K562 (cell line): Measurements from ENCODE around the gene CEL. TPM values are rescaled to one million over a fixed set of nuclear protein-coding genes. Genes with fewer than 3 reads are reported as not detected.
A peak's percentile ranks its signal among the peaks of the same experiment; 100 is the strongest.

Experiments used
- ARNT ChIP-seq, 2 experiments: fragments of 450-650 bp; IDR thresholded peaks; 2 replicates each; pipeline ENCODE4 v1.6.1; 2016; ENCODE audit warnings: mild to moderate bottlenecking in 1 of 2
- CBX3 ChIP-seq, 2 experiments: IDR thresholded peaks; 1 replicate in 1 of 2; 2 replicates in 1 of 2; pipeline ENCODE4 v1.6.1; 2012; ENCODE audit warnings: inconsistent platforms in 2 of 2, low read length in 2 of 2, borderline replicate concordance in 1 of 2, control low read depth in 1 of 2
- CBX8 ChIP-seq: fragments of 200-600 bp; sonication (generic); IDR thresholded peaks from 2 replicates; pipeline ENCODE4 v1.6.1; 2012; ENCODE audit warnings: borderline replicate concordance, mixed run types, low read depth, mild to moderate bottlenecking, moderate library complexity, mixed read lengths, low read length, control low read depth, inconsistent platforms; ENCODE audit not compliant: poor library complexity, severe bottlenecking; ENCODE audit errors: extremely low read depth
- E2F3 ChIP-seq: fragments of 250-450 bp; sonication (Bioruptor Pico); IDR thresholded peaks from 2 replicates; pipeline ENCODE4 v1.4.0; 2020; ENCODE audit warnings: mild to moderate bottlenecking
- EP400 ChIP-seq: fragments of 450-650 bp; IDR thresholded peaks from 2 replicates; pipeline ENCODE4 v1.6.1; 2017; ENCODE audit warnings: antibody characterized with exemption, mild to moderate bottlenecking, moderate library complexity
- LEF1 ChIP-seq: fragments of 450-650 bp; IDR thresholded peaks from 2 replicates; pipeline ENCODE4 v1.6.1; 2016; ENCODE audit warnings: mild to moderate bottlenecking
- MCM5 ChIP-seq: fragments of 450-650 bp; IDR thresholded peaks from 2 replicates; pipeline ENCODE4 v1.6.1; 2016; ENCODE audit warnings: low read depth
- NEUROD1 ChIP-seq: fragments of 150-350 bp; IDR thresholded peaks from 2 replicates; pipeline ENCODE4 v1.6.1; 2014; ENCODE audit warnings: borderline replicate concordance, low read length, low read depth; ENCODE audit not compliant: partially characterized antibody
- NFIC ChIP-seq: fragments of 450-650 bp; IDR thresholded peaks from 2 replicates; pipeline ENCODE4 v1.6.1; 2017; ENCODE audit warnings: mild to moderate bottlenecking, inconsistent platforms
- SAP30 ChIP-seq: fragments of 200-600 bp; sonication (generic); IDR thresholded peaks from 2 replicates; pipeline ENCODE4 v1.6.1; 2012; ENCODE audit warnings: borderline replicate concordance, low read depth, mild to moderate bottlenecking, moderate library complexity, low read length, control low read depth, inconsistent platforms; ENCODE audit not compliant: insufficient read depth, poor library complexity, severe bottlenecking
- SREBF1 ChIP-seq: fragments of 150-350 bp; IDR thresholded peaks from 2 replicates; pipeline ENCODE4 v1.6.1; 2014; ENCODE audit warnings: antibody characterized with exemption, low read depth, low read length, borderline replicate concordance
- SRSF7 ChIP-seq: fragments of 200-400 bp; formaldehyde crosslinking; optimal IDR thresholded peaks from 2 replicates; pipeline ENCODE3; 2017; ENCODE audit warnings: mild to moderate bottlenecking, low read depth, low read length
- TAF9B ChIP-seq: fragments of 450-650 bp; IDR thresholded peaks from 2 replicates; pipeline ENCODE4 v1.6.1; 2018; ENCODE audit warnings: mild to moderate bottlenecking; ENCODE audit not compliant: partially characterized antibody
- ZBTB7A ChIP-seq: IDR thresholded peaks from 2 replicates; pipeline ENCODE4 v1.6.1; 2011; ENCODE audit warnings: low read depth, mild to moderate bottlenecking, low read length, moderate library complexity, borderline replicate concordance; ENCODE audit not compliant: control insufficient read depth
- ZNF347 ChIP-seq: fragments of 450-650 bp; formaldehyde crosslinking; IDR thresholded peaks from 2 replicates; pipeline ENCODE4 v1.4.0; 2020; ENCODE audit warnings: low read depth, mild to moderate bottlenecking, moderate library complexity
- ZNF764 ChIP-seq: fragments of 250-450 bp; sonication (Bioruptor Pico); IDR thresholded peaks from 2 replicates; pipeline ENCODE4 v1.4.0; 2020; ENCODE audit warnings: low read depth, mild to moderate bottlenecking, moderate library complexity
- polyA plus RNA-seq, 8 experiments: library from polyadenylated mRNA; depleted of rRNA in 4 of 8; stranded (reverse) in 5 of 8; unstranded in 3 of 8; fragments of >200 nt; fragmentation: Nextera tagmentation in 2 of 8; fragmentation: Illumina TruSeq in 1 of 8; extraction: Ambion mirVana in 2 of 8; extraction: Trizol in 1 of 8; gene quantifications; 2 replicates each; pipeline versions ENCODE4 v1.2.1 to v1.2.3, GENCODE V29; 2011 to 2014; ENCODE audit warnings: inconsistent platforms in 1 of 8, missing spikeins in 1 of 8
- total RNA-seq, 7 experiments: library from RNA; depleted of rRNA in 6 of 7; stranded (reverse); fragments of >200 nt in 6 of 7; fragmentation: Illumina TruSeq in 2 of 7; extraction: Trizol in 2 of 7; gene quantifications; 2 replicates each; pipeline versions ENCODE4 v1.2.1 to v1.2.3, GENCODE V29; 2011 to 2021; ENCODE audit warnings: low replicate concordance in 1 of 7
- TF ChIP-seq, protein P1 (sequence below): conservative IDR thresholded peaks from 2 replicates; pipeline ENCODE4 v1.6.1; 2011; ENCODE audit warnings: low read depth, mild to moderate bottlenecking, low read length; ENCODE audit not compliant: control insufficient read depth
- TF ChIP-seq, protein P2 (sequence below): fragments of 250-450 bp; sonication (Bioruptor Pico); IDR thresholded peaks from 2 replicates; pipeline ENCODE4 v1.9.0; 2021; ENCODE audit warnings: mild to moderate bottlenecking, inconsistent platforms
- TF ChIP-seq, protein P3 (sequence below): fragments of 250-450 bp; sonication (Bioruptor Pico); IDR thresholded peaks from 2 replicates; pipeline ENCODE4 v1.9.0; 2021; ENCODE audit warnings: mild to moderate bottlenecking
- TF ChIP-seq, protein P4 (sequence below): fragments of 250-450 bp; sonication (Bioruptor Pico); IDR thresholded peaks from 2 replicates; pipeline ENCODE4 v1.4.0; 2020; ENCODE audit warnings: mild to moderate bottlenecking, moderate library complexity, borderline replicate concordance

Gene CEL
- total and polyA plus RNA-seq, 9 of the 15 experiments (the other 6 are each of a cell fraction or from before 2014, with no cell fraction given) = 0.09 to 3.0 (median 0.51) TPM; not detected in 2

DNA sequence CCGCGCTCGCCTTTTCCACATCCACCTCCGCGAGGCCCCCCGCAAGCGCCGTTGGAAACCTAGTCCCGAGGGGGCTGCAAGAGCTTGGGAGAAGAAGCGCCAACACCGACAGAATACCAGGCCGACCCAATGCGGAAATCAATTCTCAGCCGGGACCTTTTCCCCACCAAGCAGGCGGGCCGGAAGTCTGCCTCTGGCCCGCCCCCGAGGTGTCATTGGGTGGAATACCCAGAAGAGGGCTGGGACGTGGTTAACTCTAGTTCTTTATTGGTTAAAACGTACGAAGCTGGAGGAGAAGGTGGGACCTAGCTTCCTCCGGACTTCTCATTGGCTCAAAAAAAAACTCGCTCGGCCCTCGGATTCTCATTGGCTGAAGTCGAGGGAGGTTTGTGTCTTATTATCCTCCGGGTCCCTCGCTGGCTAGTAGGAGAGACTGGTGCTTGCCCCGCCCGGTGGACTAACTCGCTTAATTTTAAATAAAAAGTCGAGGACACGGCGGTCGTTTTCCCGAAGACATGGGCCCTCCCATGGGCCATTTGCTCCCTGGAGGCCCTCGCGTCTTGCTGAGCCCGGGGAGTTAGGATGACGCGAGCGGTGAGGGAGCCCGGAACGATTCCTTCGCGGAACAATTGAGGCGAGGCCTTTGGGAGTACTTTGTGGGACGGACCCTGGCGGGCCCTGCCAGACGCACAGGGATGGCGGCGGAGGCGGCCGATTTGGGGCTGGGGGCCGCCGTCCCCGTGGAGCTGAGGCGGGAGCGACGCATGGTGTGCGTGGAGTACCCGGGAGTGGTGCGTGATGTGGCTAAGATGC lies 31.3 kb upstream of the CEL start, which contains the start of gene GTF3C5 (continued):
- TF ChIP-seq MCM5 (no peak), EP400 (peak; percentile 93), SAP30 (peak; percentile 26), SRSF7 (no peak), NFIC (peak; percentile 76), CBX8 (no peak), TAF9B (peak; percentile 99), ARNT (IDR thresholded peaks at IDR 0.05) (peak; percentile 79 to 80; a peak in 3 of 4 replicates), LEF1 (peak; percentile 81), ZNF347 (CRISPR knock-in tag) (no peak), E2F3 (CRISPR knock-in tag) (peak; percentile 92), ZBTB7A (peak; percentile 82), ZNF764 (CRISPR knock-in tag) (no peak), NEUROD1 (peak; percentile 73), CBX3 (IDR thresholded peaks at IDR 0.05; ENCODE audit: borderline replicate concordance in 1 of 2, low read length in 2 of 2) (peak in 1 of 2 experiments; percentile 91; a peak in 2 of 3 replicates), SREBF1 (no peak)
- TF ChIP-seq, protein P1, sequence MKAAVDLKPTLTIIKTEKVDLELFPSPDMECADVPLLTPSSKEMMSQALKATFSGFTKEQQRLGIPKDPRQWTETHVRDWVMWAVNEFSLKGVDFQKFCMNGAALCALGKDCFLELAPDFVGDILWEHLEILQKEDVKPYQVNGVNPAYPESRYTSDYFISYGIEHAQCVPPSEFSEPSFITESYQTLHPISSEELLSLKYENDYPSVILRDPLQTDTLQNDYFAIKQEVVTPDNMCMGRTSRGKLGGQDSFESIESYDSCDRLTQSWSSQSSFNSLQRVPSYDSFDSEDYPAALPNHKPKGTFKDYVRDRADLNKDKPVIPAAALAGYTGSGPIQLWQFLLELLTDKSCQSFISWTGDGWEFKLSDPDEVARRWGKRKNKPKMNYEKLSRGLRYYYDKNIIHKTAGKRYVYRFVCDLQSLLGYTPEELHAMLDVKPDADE = peak; percentile 69; the same call in 1 of the 2 replicates
- TF ChIP-seq, protein P2, sequence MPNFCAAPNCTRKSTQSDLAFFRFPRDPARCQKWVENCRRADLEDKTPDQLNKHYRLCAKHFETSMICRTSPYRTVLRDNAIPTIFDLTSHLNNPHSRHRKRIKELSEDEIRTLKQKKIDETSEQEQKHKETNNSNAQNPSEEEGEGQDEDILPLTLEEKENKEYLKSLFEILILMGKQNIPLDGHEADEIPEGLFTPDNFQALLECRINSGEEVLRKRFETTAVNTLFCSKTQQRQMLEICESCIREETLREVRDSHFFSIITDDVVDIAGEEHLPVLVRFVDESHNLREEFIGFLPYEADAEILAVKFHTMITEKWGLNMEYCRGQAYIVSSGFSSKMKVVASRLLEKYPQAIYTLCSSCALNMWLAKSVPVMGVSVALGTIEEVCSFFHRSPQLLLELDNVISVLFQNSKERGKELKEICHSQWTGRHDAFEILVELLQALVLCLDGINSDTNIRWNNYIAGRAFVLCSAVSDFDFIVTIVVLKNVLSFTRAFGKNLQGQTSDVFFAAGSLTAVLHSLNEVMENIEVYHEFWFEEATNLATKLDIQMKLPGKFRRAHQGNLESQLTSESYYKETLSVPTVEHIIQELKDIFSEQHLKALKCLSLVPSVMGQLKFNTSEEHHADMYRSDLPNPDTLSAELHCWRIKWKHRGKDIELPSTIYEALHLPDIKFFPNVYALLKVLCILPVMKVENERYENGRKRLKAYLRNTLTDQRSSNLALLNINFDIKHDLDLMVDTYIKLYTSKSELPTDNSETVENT (CRISPR knock-in tag) = peak; percentile 72; the same call in 1 of the 2 replicates
- TF ChIP-seq, protein P3, sequence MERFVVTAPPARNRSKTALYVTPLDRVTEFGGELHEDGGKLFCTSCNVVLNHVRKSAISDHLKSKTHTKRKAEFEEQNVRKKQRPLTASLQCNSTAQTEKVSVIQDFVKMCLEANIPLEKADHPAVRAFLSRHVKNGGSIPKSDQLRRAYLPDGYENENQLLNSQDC (CRISPR knock-in tag) = peak; percentile 81
- TF ChIP-seq, protein P4, sequence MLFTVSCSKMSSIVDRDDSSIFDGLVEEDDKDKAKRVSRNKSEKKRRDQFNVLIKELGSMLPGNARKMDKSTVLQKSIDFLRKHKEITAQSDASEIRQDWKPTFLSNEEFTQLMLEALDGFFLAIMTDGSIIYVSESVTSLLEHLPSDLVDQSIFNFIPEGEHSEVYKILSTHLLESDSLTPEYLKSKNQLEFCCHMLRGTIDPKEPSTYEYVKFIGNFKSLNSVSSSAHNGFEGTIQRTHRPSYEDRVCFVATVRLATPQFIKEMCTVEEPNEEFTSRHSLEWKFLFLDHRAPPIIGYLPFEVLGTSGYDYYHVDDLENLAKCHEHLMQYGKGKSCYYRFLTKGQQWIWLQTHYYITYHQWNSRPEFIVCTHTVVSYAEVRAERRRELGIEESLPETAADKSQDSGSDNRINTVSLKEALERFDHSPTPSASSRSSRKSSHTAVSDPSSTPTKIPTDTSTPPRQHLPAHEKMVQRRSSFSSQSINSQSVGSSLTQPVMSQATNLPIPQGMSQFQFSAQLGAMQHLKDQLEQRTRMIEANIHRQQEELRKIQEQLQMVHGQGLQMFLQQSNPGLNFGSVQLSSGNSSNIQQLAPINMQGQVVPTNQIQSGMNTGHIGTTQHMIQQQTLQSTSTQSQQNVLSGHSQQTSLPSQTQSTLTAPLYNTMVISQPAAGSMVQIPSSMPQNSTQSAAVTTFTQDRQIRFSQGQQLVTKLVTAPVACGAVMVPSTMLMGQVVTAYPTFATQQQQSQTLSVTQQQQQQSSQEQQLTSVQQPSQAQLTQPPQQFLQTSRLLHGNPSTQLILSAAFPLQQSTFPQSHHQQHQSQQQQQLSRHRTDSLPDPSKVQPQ (CRISPR knock-in tag) = no peak
